Measurements from ENCODE around the gene TMEM44. TPM values are rescaled to one million over a fixed set of nuclear protein-coding genes. Genes with fewer than 3 reads are reported as not detected.

The TMEM44 gene
- total and polyA plus RNA-seq, 9 of the 15 experiments (the other 6 are each of a cell fraction or from before 2014, with no cell fraction given), result 0.53 to 18.1 (median 11.3) TPM

GRCh38 chr3:194647747-194648146, 14.5 kb upstream of the TMEM44 start:
- FAIRE-seq (no peak), ATAC-seq (no peak), DNase-seq (ENCODE audit: extremely low read depth in 1 of 4, low spot score in 3 of 4) (no peak)
- Histone ChIP-seq H3K4me1 (replicated peaks in 1 of 2; ENCODE audit: control insufficient read depth in 2 of 2, insufficient read depth in 2 of 2, low read length in 2 of 2) (no peaks in the 10 kb centered on the region), H3K4me2 (ENCODE audit: insufficient read depth, low read length) (no peak overlapping the region), H3K4me3 (no peak overlapping the region), H3K9ac (ENCODE audit: insufficient read depth in 1 of 2, low read depth in 2 of 2, low read length in 2 of 2) (no peak overlapping the region), H3K9me1 (ENCODE audit: control insufficient read depth, insufficient read depth, low read length) (no peaks in the 10 kb centered on the region), H3K79me2 (ENCODE audit: control insufficient read depth, insufficient read depth, low read length) (no peaks in the 10 kb centered on the region), H4K20me1 (replicated peaks; ENCODE audit: control insufficient read depth, insufficient read depth, low read length) (no peaks in the 10 kb centered on the region), H3K36me3 (ENCODE audit: control insufficient read depth, insufficient read depth, low read length) (peaks cover 89% of the 10 kb centered on the region), H2AFZ (ENCODE audit: low read depth, low read length) (no peak overlapping the region), H3K27ac (ENCODE audit: extremely low read depth, low read depth, low read length) (no peak overlapping the region), H3K9me3 (replicated peaks; ENCODE audit: control insufficient read depth, insufficient read depth, low read depth, low read length) (no peaks in the 10 kb centered on the region), H3K27me3 (ENCODE audit: control insufficient read depth in 2 of 2, insufficient read depth in 2 of 2, low read length in 2 of 2) (no peaks in the 10 kb centered on the region)
- POLR2A ChIA-PET, result interaction anchor here (0.8 kb wide), 1 partner anchor 11 kb away, joined by 3 read pairs; no protein-coding TSS in a partner anchor
- CTCF ChIA-PET (ENCODE audit: low intra/inter-chr PET ratio), result no interaction called here
- in situ Hi-C loops (cut with MboI), result no loop called here
- BruUV-seq (replicated peaks), result no TSS peak
- intact Hi-C loops (cut with micrococcal nuclease), result no loop called here
- 94% methylated on average over 3 of the region's 3 CpGs for WGBS (ENCODE audit: insufficient coverage, low coverage, missing lambda C conversion rate)
- TF ChIP-seq BRD4 (IDR thresholded peaks at IDR 0.05), result no peak
- no peak for TF ChIP-seq ZNF23 (CRISPR knock-in tag; IDR thresholded peaks at IDR 0.05)
- TF ChIP-seq HMBOX1 (IDR thresholded peaks at IDR 0.05), result no peak
- no peak for TF ChIP-seq ZNF444 (CRISPR knock-in tag; IDR thresholded peaks at IDR 0.05)
- TF ChIP-seq TAL1 (IDR thresholded peaks at IDR 0.05), result no peak
- no peak for TF ChIP-seq NELFE (IDR thresholded peaks at IDR 0.05; ENCODE audit: insufficient read depth, insufficient read length)
- no peak for TF ChIP-seq TBL1XR1 (IDR thresholded peaks at IDR 0.05; ENCODE audit: low read length in 2 of 2)
- TF ChIP-seq KLF16 (IDR thresholded peaks at IDR 0.05), result no peak
- no peak for TF ChIP-seq CHD7 (IDR thresholded peaks at IDR 0.05; ENCODE audit: low read depth, low read length)
- TF ChIP-seq SMAD2 (IDR thresholded peaks at IDR 0.05; ENCODE audit: low read depth, low read length), result no peak
- TF ChIP-seq MBD1 (CRISPR knock-in tag; IDR thresholded peaks at IDR 0.05), result no peak
